HepG2 (cell line): ENCODE measurements around the gene SLC6A7. TPM values are rescaled to one million over a fixed set of nuclear protein-coding genes. Genes with fewer than 3 reads are reported as not detected.

Experiments
- ATAC-seq: fragments of 200-7000 bp; cut with Tn5 transposase; 3 replicates; pipeline ENCODE4 v1.9.1; 2020; ENCODE audit warnings: mild to moderate bottlenecking, moderate library complexity
- Bru-seq: library from RNA; stranded (reverse); fragments of 400-500 nt; gene quantifications from one replicate; lab custom pipeline; 2021; lab: Mats Ljungman, UMichigan
- BruChase-seq, 2 experiments: library from RNA; stranded (reverse); fragments of 400-500 nt; gene quantifications; one replicate each; lab custom pipeline; 2021; lab: Mats Ljungman, UMichigan
- BruUV-seq: library from RNA; stranded (reverse); fragments of 400-500 nt; replicated peaks from 2 replicates; lab custom pipeline; 2021; lab: Mats Ljungman, UMichigan
- CTCF ChIA-PET: fragments of 300-600 bp; formaldehyde crosslinking; extraction: SDS; loops from one replicate; lab custom pipeline; 2021; ENCODE audit warnings: low total read pairs, inconsistent platforms, low intra/inter-chr PET ratio; lab: Yijun Ruan, JAX
- POLR2A ChIA-PET: fragments of 350-600 bp; sonication (Branson Sonifier 250); formaldehyde crosslinking; loops from one replicate; lab custom pipeline; 2020; ENCODE audit warnings: antibody characterized with exemption, inconsistent platforms; lab: Yijun Ruan, JAX
- DNase-seq: peaks from one replicate; pipeline ENCODE4 v3.0.0-alpha.2; 2015; ENCODE audit warnings: low spot score
- FAIRE-seq: peaks from 3 replicates; lab custom pipeline; 2011; peaks lifted over from hg19 to GRCh38; lab: Jason Lieb, UNC
- H2AFZ ChIP-seq: one replicate; pipeline ENCODE4 v1.6.1; 2011; ENCODE audit warnings: low read length, inconsistent platforms
- H3K27ac ChIP-seq: fragments of 300-600 bp; 3 replicates; pipeline ENCODE4 v1.8.0; 2011; ENCODE audit warnings: mixed run types, mild to moderate bottlenecking, mixed read lengths, low read length, inconsistent platforms; ENCODE audit not compliant: insufficient read depth; ENCODE audit errors: extremely low read length
- H3K27me3 ChIP-seq, 2 experiments: fragments of 200-600 bp in 1 of 2; 2 replicates in 1 of 2; 3 replicates in 1 of 2; pipeline versions ENCODE4 v1.6.0 to v1.8.0; 2011; ENCODE audit warnings: low read length in 2 of 2, mild to moderate bottlenecking in 2 of 2, moderate library complexity in 2 of 2, inconsistent platforms in 1 of 2; ENCODE audit not compliant: insufficient read depth in 2 of 2, control insufficient read depth in 1 of 2
- H3K36me3 ChIP-seq, 2 experiments: fragments of 200-600 bp in 1 of 2; replicated peaks in 1 of 2; 2 replicates in 1 of 2; 3 replicates in 1 of 2; pipeline versions ENCODE4 v1.5.1 to v1.8.0; 2011; ENCODE audit warnings: low read length in 2 of 2, inconsistent platforms in 1 of 2; ENCODE audit not compliant: insufficient read depth in 2 of 2, control insufficient read depth in 1 of 2
- H3K4me1 ChIP-seq: 2 replicates; pipeline ENCODE4 v1.5.1; 2012; ENCODE audit warnings: low read length, inconsistent platforms; ENCODE audit not compliant: insufficient read depth
- H3K4me2 ChIP-seq: 2 replicates; pipeline ENCODE4 v1.6.0; 2011; ENCODE audit warnings: low read depth, low read length, inconsistent platforms
- H3K4me3 ChIP-seq, 3 experiments: fragments of 200-600 bp in 1 of 3; sonication (generic), shearing (Covaris generic) in 1 of 3; replicated peaks in 1 of 3; 2 replicates each; pipeline ENCODE4 v1.5.1; 2011 to 2016; ENCODE audit warnings: low read length in 3 of 3, inconsistent platforms in 2 of 3, low read depth in 2 of 3, mild to moderate bottlenecking in 2 of 3, control low read depth in 1 of 3, mixed read lengths in 1 of 3; ENCODE audit not compliant: insufficient read depth in 1 of 3
- H3K79me2 ChIP-seq: one replicate; pipeline ENCODE4 v1.6.1; 2011; ENCODE audit warnings: low read length, inconsistent platforms; ENCODE audit not compliant: insufficient read depth
- H3K9ac ChIP-seq: 2 replicates; pipeline ENCODE4 v1.6.0; 2011; ENCODE audit warnings: mild to moderate bottlenecking, low read depth, low read length, inconsistent platforms; ENCODE audit not compliant: insufficient read depth
- H3K9me3 ChIP-seq: 2 replicates; pipeline ENCODE4 v1.5.1; 2012; ENCODE audit warnings: mild to moderate bottlenecking, low read length
- H4K20me1 ChIP-seq: 2 replicates; pipeline ENCODE4 v1.6.0; 2011; ENCODE audit warnings: inconsistent platforms, mild to moderate bottlenecking, low read length, moderate library complexity; ENCODE audit not compliant: insufficient read depth
- WGBS: methylation state at CpG from one replicate; pipeline ENCODE4 v1.1.6; 2017; ENCODE audit warnings: low lambda C conversion rate; 5-methylcytosine and 5-hydroxymethylcytosine counted together
- in situ Hi-C: cut with HindIII; loops from 2 replicates; pipeline ENCODE4 v1.10.0; 2017; ENCODE audit warnings: low pct_unique_long_range_greater_than_20kb; ENCODE audit not compliant: extremely low pct_ligation_motif_present
- intact Hi-C: fragments of 100-400 bp; cut with micrococcal nuclease; formaldehyde crosslinking; loops from one replicate; pipeline ENCODE4 v1.10.0; 2022; ENCODE audit not compliant: unreplicated experiment
- long read RNA-seq, 2 experiments: library from RNA in 1 of 2; library from polyadenylated mRNA in 1 of 2; stranded (forward) in 1 of 2; unstranded in 1 of 2; transcript quantifications; one replicate each; pipeline ENCODE4 v2.0.0, GENCODE V29; 2019 to 2022
- polyA minus RNA-seq, 3 experiments: library from RNA; depleted of rRNA, polyadenylated mRNA; stranded (reverse); fragments of >200 nt; gene quantifications; 2 replicates each; pipeline ENCODE4 v1.2.3, GENCODE V29; 2011; ENCODE audit warnings: low replicate concordance in 1 of 3
- polyA plus RNA-seq, 8 experiments: library from polyadenylated mRNA; depleted of rRNA in 3 of 8; stranded (reverse) in 7 of 8; unstranded in 1 of 8; fragments of >200 nt; fragmentation: Illumina TruSeq in 4 of 8; extraction: Trizol in 4 of 8; gene quantifications; 2 replicates each; pipeline versions ENCODE4 v1.2.1 to v1.2.3, GENCODE V29; 2011 to 2016; ENCODE audit warnings: low read depth in 4 of 8, missing spikeins in 1 of 8, mixed read lengths in 1 of 8; ENCODE audit not compliant: insufficient read depth in 1 of 8
- total RNA-seq, 5 experiments: library from RNA; depleted of rRNA; stranded (reverse); fragments of >200 nt; fragmentation: Illumina TruSeq; extraction: Trizol; gene quantifications; 2 replicates each; pipeline ENCODE4 v1.2.3, GENCODE V29; 2016; ENCODE audit warnings: low read depth in 1 of 5
- TF ChIP-seq, protein P1 (sequence below): sonication (generic); formaldehyde crosslinking; IDR thresholded peaks from 2 replicates; pipeline ENCODE4 v1.8.0; 2022; ENCODE audit warnings: mild to moderate bottlenecking, missing genetic modification reagents

SLC6A7 gene
- not detected in 2 replicates for total RNA-seq (2016; rRNA removed; fragmentation: Illumina TruSeq; extraction: Trizol)
- total RNA-seq (2016; cell fraction: cytosol; rRNA removed; fragmentation: Illumina TruSeq; extraction: Trizol; ENCODE audit: low read depth), result not detected in 2 replicates
- not detected in 2 replicates for total RNA-seq (2016; cell fraction: insoluble cytoplasmic fraction; rRNA removed; fragmentation: Illumina TruSeq; extraction: Trizol)
- total RNA-seq (2016; cell fraction: membrane; rRNA removed; fragmentation: Illumina TruSeq; extraction: Trizol), result not detected in 2 replicates
- not detected in 2 replicates for total RNA-seq (2016; cell fraction: nucleus; rRNA removed; fragmentation: Illumina TruSeq; extraction: Trizol)
- not detected in 2 replicates for polyA plus RNA-seq (2011; rRNA removed)
- not detected in 2 replicates for polyA plus RNA-seq (2011; cell fraction: cytosol; rRNA removed)
- polyA plus RNA-seq (2011; cell fraction: nucleus; rRNA removed), result not detected in 2 replicates
- not detected in 2 replicates for polyA plus RNA-seq (2012)
- not detected in 2 replicates for polyA plus RNA-seq (2016; cell fraction: cytosol; fragmentation: Illumina TruSeq; extraction: Trizol; ENCODE audit: low read depth)
- polyA plus RNA-seq (2016; cell fraction: insoluble cytoplasmic fraction; fragmentation: Illumina TruSeq; extraction: Trizol; ENCODE audit: low read depth), result not detected in 2 replicates
- not detected in 2 replicates for polyA plus RNA-seq (2016; cell fraction: membrane; fragmentation: Illumina TruSeq; extraction: Trizol; ENCODE audit: low read depth)
- polyA plus RNA-seq (2016; cell fraction: nucleus; fragmentation: Illumina TruSeq; extraction: Trizol; ENCODE audit: insufficient read depth, low read depth), result not detected in 2 replicates
- polyA minus RNA-seq (2011; rRNA and poly(A)+ RNA removed; ENCODE audit: low replicate concordance), result 0.72 TPM in 1 of 2 replicates, not detected in the other
- not detected in 2 replicates for polyA minus RNA-seq (2011; cell fraction: cytosol; rRNA and poly(A)+ RNA removed)
- polyA minus RNA-seq (2011; cell fraction: nucleus; rRNA and poly(A)+ RNA removed), result not detected in 2 replicates
- not detected for Bru-seq, nascent RNA
- not detected for BruChase-seq, experiment 1, labeled RNA remaining after a 6-hour chase
- BruChase-seq, experiment 2, labeled RNA remaining after a 2-hour chase, result not detected
- long read RNA-seq, experiment 1, result 0 reads
- long read RNA-seq, experiment 2, result 0 reads

DNA sequence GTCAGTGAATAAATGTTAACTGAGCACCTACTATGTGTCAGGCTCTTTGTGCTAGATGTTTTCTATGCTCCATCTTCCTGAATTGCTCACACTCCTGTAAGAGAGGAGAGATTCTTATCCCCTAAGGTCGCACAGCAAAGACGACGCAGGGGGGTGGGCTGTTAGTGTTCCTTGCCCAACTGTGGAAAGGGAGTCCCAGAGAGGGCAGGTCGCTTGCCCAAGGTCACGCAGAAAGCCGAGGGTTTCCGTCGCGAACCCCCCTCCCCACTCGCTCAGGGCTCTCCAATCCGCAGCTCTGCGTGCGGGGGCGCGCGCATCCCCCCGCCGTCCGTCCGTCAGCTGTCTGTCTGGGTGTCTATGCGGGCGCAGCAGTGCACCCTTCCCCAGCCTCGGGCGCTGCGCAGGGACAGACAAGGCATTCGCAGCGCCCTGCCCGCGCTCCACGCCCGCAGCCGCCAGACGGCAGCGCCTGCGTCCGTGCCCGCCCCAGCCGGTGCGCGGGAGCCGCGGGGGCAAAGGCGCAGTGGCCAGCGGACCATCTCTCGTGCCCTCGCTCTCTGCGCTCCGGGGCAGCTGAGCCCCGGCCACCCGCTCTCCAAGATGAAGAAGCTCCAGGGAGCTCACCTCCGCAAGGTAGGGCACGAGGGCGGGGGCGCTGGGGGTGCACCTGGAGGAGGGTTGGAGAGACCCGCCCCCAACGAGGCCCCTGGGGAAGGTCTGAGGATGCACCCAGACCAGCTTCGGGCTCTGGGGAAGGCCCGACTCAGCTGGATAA lies at the start of gene SLC6A7:
Gene SLC6A7 (plus strand): TSS at position 335 of the 775 bp plus-strand sequence. CDS start 266 bp downstream, at position 601.
- in situ Hi-C loops, result no loop called here
- Histone ChIP-seq H2AFZ (no peak within 1 kb of the TSS), H3K27ac (no peak within 1 kb of the TSS), H3K4me2 (no peak within 1 kb of the TSS), H3K79me2 (no peaks in the 10 kb centered on the region), H4K20me1 (no peaks in the 10 kb centered on the region), H3K36me3 (no peaks in the 10 kb centered on the region), H3K27me3 (peaks cover 0 to 28% of the 10 kb centered on the region in 2 experiments), H3K4me1 (peaks cover 22% of the 10 kb centered on the region), H3K9ac (no peak within 1 kb of the TSS), H3K4me3 (no peak within 1 kb of the TSS), H3K9me3 (no peaks in the 10 kb centered on the region)
- FAIRE-seq, result no peak
- intact Hi-C loops, result no loop called here
- DNase-seq, result no peak
- WGBS, result 79% methylated on average over 19 of the region's 58 CpGs
- ChIA-PET POLR2A (no interaction called here), CTCF (no interaction called here)
- no peak for ATAC-seq
- BruUV-seq, result no TSS peak
- TF ChIP-seq, protein P1, sequence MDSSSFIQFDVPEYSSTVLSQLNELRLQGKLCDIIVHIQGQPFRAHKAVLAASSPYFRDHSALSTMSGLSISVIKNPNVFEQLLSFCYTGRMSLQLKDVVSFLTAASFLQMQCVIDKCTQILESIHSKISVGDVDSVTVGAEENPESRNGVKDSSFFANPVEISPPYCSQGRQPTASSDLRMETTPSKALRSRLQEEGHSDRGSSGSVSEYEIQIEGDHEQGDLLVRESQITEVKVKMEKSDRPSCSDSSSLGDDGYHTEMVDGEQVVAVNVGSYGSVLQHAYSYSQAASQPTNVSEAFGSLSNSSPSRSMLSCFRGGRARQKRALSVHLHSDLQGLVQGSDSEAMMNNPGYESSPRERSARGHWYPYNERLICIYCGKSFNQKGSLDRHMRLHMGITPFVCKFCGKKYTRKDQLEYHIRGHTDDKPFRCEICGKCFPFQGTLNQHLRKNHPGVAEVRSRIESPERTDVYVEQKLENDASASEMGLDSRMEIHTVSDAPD (CRISPR knock-in tag), result no peak
